Breast epithelium (tissue), 3 donors: ENCODE data around the gene URI1.

ENCODE experiments used
- POLR2A ChIP-seq: fragments of 450-650 bp; IDR thresholded peaks from one replicate; pipeline ENCODE4 v1.6.1; 2016; ENCODE audit warnings: antibody characterized with exemption, mild to moderate bottlenecking, moderate library complexity
- TF ChIP-seq, protein P1 (sequence below), 3 donors: fragments of 450-650 bp; IDR thresholded peaks; one replicate each; pipeline ENCODE4 v1.5.1; 2016 to 2017; ENCODE audit warnings: antibody characterized with exemption in 3 of 3, mild to moderate bottlenecking in 3 of 3, moderate library complexity in 3 of 3

DNA sequence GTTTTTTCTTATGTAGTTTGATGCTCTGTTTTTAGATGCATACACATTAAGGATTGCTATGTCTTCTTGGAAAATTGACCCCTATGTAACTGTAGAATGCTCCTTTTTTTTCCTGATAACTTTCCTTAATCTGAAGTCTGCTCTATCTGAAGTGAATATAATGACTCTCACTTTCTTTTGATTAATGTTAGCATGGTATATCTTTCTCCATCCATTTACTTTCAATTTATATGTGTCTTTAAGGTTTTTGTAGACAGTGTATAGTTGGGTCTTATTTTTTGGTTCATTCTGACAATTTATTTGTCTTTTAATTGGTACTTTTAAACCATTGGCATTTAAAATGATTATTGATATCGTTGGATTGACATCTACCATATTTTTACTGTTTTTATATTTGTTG, 92.3 kb downstream of the URI1 start:
- TF ChIP-seq, protein P1, sequence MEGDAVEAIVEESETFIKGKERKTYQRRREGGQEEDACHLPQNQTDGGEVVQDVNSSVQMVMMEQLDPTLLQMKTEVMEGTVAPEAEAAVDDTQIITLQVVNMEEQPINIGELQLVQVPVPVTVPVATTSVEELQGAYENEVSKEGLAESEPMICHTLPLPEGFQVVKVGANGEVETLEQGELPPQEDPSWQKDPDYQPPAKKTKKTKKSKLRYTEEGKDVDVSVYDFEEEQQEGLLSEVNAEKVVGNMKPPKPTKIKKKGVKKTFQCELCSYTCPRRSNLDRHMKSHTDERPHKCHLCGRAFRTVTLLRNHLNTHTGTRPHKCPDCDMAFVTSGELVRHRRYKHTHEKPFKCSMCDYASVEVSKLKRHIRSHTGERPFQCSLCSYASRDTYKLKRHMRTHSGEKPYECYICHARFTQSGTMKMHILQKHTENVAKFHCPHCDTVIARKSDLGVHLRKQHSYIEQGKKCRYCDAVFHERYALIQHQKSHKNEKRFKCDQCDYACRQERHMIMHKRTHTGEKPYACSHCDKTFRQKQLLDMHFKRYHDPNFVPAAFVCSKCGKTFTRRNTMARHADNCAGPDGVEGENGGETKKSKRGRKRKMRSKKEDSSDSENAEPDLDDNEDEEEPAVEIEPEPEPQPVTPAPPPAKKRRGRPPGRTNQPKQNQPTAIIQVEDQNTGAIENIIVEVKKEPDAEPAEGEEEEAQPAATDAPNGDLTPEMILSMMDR (IDR thresholded peaks at IDR 0.05), result no peak
- no peak for TF ChIP-seq POLR2A
